ENCODE measurements around the gene S1PR4.
"Not testable (repeated sequence)": the region's sequence is repeated elsewhere in the genome, so short reads cannot be mapped to it uniquely, and the experiment has no call there.

Gene S1PR4

GRCh38 chr19:3183721-3184641, 5.4 kb downstream of the S1PR4 start:
- no peak for DNase-seq

GRCh38 chr19:3184847-3185460, 6.4 kb downstream of the S1PR4 start:
- peak; percentile 47 for DNase-seq

- DNase-seq = peak; percentile 91
Measured at GRCh38 chr19:3185461-3186159, 7.0 kb downstream of the S1PR4 start, which contains the start of gene NCLN. Gene NCLN (plus strand): TSS chr19:3185930. CDS start chr19:3186031, 101 bp downstream.

DNA sequence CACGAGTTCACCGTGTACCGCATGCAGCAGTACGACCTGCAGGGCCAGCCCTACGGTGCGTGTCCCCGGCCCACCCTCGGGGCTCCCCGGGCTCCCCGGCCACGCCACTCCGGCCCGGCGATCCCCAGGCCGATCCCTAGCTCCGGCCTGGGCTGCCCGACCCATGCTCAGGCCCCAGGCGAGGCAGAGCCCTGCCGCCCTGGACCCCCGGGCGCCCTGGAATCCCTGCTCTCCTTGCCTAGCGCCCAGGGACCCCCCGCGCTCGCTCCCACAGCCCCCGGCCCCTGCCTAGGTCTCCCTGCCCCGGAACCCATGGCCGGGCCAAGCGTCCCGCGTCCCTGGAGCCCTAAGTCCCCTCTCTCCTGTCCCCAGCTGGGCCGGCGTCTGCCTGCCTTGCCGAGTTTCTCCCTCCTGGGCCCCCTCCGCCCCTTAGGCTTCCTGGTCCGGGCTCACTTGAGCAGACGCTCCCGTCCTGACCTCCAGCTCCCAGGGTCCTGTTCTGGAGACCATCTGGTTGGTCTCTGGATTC, 7.7 kb downstream of the S1PR4 start:
- no peak for DNase-seq

- no peak for DNase-seq
Measured at GRCh38 chr19:3186891-3187661, 8.5 kb downstream of the S1PR4 start.

- DNase-seq = no peak
Measured at GRCh38 chr19:3187662-3188511, 9.3 kb downstream of the S1PR4 start.

DNA sequence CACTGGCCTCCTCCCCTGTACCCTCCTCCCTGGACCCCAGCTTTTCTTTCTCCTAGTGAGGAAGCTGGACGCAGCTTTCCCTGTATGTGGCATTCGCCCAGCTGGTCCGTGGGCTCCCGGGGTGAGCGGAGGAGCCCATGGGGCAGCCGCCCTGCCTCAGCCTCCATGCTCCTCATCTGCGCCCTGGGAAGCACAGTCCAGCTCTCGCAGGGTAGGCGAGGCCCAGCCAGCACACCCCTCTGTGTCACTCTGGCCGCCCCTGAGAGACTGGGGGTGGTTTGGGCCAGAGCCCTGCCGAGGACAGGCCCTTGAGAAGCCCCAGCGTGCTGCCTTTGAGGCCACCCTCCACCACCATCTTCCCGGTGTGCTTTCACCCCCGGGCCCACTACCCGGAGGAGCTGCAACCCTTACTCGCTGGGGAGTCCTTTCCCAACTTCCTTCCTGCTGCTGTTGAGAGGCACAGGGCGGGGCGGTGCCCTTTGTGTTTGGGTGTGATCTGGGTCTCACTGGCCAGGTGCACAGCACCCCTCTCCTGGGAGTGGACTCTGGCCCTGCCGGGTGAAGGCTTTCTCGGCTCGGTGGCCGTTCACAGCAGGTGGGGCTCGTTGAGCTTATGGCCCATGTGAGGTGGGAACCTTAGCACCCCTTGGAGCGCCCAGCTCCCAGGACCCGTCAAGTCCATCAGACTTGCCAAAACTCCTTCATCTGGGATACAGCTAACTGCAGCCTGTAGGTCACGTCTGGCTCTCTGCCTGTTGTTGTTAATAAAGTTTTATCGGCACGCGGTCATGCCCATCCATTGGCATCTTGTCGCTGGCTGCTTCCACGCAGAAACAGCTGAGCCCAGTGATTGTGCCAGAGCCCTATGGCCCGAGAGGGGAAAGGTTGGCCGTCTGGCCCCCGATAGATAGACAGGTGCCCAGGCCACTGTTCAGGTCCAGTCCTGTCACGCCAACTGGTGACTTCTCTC, 10.3 kb downstream of the S1PR4 start:
- no peak for DNase-seq

- no peak for DNase-seq
Measured at GRCh38 chr19:3189702-3190469, 11.3 kb downstream of the S1PR4 start.

DNA sequence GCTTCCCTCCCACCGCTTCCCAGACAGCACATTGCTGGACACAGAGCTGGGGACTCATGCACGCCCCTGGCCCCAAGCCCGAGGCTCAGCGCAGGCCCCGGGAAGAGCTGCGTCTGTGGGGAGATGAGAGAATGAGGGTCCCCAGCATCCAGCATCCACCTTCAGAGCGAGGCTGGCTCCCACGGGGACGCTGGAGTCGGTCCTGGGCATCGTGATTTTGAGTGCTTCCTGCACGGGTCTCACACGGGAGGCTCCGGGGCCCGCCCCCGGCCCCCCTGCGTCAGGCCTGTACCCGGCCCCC, 11.9 kb downstream of the S1PR4 start:
- no peak for DNase-seq

DNA sequence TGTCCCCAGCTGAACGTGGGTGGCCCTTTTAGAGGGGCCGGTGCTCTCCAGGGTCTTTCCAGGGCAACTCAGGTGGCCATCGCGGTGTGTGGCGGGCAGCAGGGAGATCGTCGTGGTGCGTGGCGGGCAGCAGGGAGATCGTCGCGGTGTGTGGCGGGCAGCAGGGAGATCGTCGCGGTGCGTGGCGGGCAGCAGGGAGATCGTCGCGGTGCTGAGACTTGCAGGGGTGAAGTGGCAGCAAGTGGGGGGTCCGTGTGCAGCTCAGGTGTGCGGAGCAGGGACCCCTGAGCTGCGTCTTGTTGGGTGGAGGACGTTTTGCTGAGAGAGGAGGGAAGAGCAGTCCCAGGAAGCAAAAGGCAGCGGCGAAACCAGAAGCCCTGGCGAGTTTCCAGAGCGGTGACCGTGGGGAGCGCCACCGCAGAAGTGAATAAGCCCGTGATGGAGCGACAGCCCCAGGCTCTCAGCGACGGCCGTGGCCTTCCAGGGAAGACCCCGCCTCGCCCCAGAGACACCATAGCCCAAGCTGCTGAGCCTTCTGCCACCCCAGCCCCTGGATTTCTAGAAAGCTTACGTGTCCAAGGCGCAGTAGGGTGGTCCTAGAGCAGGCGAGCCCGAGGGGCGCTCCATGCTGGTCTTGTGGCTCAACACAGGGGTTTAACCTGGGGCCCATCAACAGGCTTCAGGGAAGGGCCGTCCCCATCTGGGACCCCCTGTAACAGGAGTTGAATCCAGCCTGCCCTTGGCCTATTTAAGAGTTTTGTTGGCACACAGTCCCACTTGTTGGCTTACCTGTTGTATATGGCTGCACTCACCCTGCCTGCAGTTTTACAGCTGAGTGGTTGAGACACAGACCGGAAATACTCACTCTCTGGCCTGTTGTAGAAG, 12.6 kb downstream of the S1PR4 start:
- no peak for DNase-seq

DNA sequence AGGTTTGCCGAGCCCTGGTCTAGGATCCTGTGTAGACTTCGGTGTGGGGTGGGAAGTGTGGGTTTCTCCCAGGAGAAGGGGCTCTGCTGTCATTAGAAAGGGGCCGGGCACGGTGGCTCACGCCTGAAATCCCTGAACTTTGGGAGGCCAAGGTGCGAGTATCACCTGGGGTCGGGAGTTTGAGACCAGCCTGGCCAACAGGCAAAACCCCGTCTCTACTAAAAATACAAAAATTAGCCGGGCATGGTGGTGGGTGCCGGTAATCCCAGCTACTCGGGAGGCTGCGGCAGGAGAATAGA, 13.2 kb downstream of the S1PR4 start:
- not testable (repeated sequence) for DNase-seq

GRCh38 chr19:3192228-3192635, 13.7 kb downstream of the S1PR4 start:
- DNase-seq = no peak

DNA sequence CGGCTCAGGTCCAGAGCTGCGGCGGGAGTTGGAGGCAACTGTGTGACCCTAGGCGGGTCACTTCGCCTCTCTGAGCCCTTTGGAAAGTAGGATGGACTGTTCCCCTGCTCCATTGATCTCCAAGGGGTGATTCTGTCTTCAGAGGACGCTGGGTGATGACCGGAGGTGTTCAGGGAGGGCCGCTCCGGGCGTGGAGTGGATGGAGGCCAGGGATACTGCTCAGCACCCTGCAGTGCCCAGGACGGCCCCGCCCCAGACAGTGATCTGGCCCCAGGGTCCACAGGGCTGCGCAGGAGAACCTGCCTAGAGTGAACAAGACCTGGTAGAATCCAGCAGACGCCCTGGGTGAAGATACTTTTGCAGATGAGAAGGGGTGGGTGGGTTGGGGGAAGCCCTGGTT, 14.1 kb downstream of the S1PR4 start:
- no peak for DNase-seq

GRCh38 chr19:3193256-3194105, 14.9 kb downstream of the S1PR4 start:
- no peak for DNase-seq

DNA sequence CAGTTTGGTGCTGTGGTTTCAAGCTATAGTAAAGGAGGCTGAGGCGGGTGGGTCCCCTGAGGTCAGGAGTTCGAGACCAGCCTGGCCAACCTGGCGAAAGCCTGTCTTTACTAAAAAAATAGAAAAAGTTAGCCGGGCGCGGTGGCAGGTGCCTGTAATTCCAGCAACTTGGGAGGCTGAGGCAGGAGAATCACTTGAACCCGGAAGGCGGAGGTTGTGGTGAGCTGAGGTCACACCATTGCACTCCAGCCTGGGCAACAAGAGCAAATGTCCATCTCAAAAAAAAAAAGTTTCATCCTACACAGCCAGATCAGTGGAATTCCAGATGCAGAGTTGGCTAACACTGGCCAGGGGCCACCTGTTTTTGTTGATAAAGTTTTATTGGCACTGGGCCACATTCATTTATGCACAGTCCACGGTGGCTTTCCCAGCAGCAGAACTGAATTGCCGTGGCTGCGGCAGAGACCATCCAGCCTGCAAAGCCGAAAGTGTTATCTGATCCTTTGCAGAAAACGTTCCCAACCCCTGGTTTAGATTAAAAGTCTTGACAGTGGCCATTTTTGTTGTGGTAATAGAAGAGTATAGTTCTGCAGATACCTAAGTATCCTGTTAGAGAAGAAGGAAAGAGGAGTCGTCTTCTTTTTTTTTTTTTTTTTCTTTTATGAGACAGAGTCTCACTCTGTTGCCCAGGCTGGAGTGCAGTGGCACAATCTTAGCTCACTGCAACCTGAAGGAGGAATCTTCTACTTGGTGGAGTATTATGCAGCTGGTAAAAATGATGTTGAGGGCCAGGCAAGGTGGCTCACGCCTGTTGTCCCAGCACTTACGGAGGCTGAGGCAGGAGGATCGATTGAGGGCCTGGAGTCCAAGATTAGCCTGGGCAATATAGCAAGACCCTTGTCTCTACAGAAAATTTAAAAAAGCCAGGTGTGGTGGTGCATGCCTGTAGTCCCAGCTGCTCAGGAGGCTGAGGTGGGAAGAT, 15.8 kb downstream of the S1PR4 start:
- no peak for DNase-seq

DNA sequence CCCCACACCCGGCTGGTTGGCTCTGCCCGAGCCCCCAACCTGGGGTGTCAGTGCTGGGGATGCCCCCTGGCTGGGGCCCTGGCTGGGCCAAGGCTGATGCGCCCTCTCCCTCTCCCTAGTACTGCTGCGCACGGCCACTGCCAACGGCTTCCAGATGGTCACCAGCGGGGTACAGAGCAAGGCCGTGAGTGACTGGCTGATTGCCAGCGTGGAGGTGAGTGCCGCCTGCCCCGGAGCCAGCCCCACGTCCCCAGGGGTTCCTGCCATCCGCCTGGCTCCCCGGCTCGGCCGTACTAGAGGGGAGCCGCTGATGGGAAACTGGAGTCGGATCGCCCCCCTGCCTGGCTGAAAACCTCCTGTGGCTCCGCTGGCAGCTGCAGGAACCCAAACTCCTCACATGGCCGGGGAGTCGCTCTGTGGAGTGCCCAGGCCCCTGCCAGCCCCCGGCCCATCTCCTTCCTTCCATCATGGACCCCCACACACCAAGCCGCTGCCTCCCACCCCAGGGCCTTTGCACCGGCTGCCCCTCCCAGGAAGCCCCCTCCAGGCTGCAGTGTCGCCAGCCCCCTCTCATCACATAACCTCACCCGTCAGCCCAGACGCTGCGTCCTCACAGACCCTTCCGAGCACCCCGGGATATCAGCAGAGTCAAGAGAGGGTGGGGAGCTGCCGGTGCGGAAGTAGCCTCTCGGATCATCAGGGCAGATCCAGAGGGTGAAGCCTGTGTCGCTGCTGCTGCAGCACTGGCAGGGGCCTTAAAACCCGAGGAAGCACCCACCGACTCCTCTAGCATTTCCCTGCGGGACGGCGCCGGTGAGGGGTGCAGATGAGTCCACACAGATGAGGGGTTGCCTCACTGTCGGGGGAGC, 17.7 kb downstream of the S1PR4 start:
- no peak for DNase-seq

All from NCI-H1436 (cell line).